HCT116 (cell line): ENCODE data around the gene HOXB2. TPM values are rescaled to one million over a fixed set of nuclear protein-coding genes. Genes with fewer than 3 reads are reported as not detected.

Experiments
- ATAC-seq: fragments of 200-7000 bp; cut with Tn5 transposase; 2 replicates; pipeline ENCODE4 v1.9.1; 2020; ENCODE audit warnings: mild to moderate bottlenecking, moderate library complexity
- BruUV-seq: library from RNA; stranded (reverse); fragments of 400-500 nt; replicated peaks from 2 replicates; lab custom pipeline; 2021; lab: Mats Ljungman, UMichigan
- CTCF ChIA-PET: fragments of 300-600 bp; sonication (Branson Sonifier 250); formaldehyde crosslinking; loops from one replicate; lab custom pipeline; 2021; ENCODE audit warnings: antibody characterized with exemption; lab: Charles Lee
- POLR2A ChIA-PET: fragments of 300-600, 350-600 bp; sonication (Branson Sonifier 250); formaldehyde crosslinking; loops from one replicate; lab custom pipeline; 2021; ENCODE audit warnings: antibody characterized with exemption; lab: Charles Lee
- RAD21 ChIA-PET, 2 experiments: fragments of 300-600 bp; sonication (Branson Sonifier 250); formaldehyde crosslinking; loops; one replicate each; lab custom pipeline; 2023; ENCODE audit warnings: low total read pairs in 2 of 2; ENCODE audit not compliant: uncharacterized antibody in 2 of 2, unreplicated experiment in 2 of 2, low non-redundant PET in 1 of 2; lab: Charles Lee
- DNase-seq: peaks from one replicate; pipeline ENCODE4 v3.0.0-alpha.2; 2010; ENCODE audit warnings: low read depth, low spot score
- H2AFZ ChIP-seq: fragments of 200-600 bp; shearing (Covaris generic), sonication (generic); 2 replicates; pipeline ENCODE4 v1.6.1; 2017; ENCODE audit warnings: low read depth, mixed run types, mixed read lengths, antibody characterized with exemption, low read length; ENCODE audit not compliant: poor library complexity, severe bottlenecking
- H3K27ac ChIP-seq: 2 replicates; pipeline ENCODE4 v1.5.1; 2012; ENCODE audit warnings: low read depth, low read length
- H3K27me3 ChIP-seq: fragments of 200-600 bp; sonication (generic); 2 replicates; pipeline ENCODE4 v1.6.1; 2016; ENCODE audit warnings: mixed run types, low read length, mixed read lengths; ENCODE audit not compliant: insufficient read depth
- H3K36me3 ChIP-seq, 2 experiments: fragments of 200-500 bp in 1 of 2; fragments of 200-600 bp in 1 of 2; sonication (Bioruptor generic) in 1 of 2; sonication (generic) in 1 of 2; 2 replicates each; pipeline versions ENCODE4 v1.5.1 to v1.6.1; 2014 to 2016; ENCODE audit warnings: low read length in 2 of 2, inconsistent platforms in 1 of 2, mixed read lengths in 1 of 2, mixed run types in 1 of 2; ENCODE audit not compliant: insufficient read depth in 2 of 2, control insufficient read depth in 1 of 2
- H3K4me1 ChIP-seq, 2 experiments: fragments of 200-600 bp in 1 of 2; sonication (generic) in 1 of 2; 2 replicates each; pipeline versions ENCODE4 v1.5.1 to v1.6.1; 2012 to 2017; ENCODE audit warnings: low read length in 2 of 2, inconsistent platforms in 1 of 2, mild to moderate bottlenecking in 1 of 2, mixed read lengths in 1 of 2, mixed run types in 1 of 2, moderate library complexity in 1 of 2; ENCODE audit not compliant: insufficient read depth in 2 of 2, control insufficient read depth in 1 of 2
- H3K4me2 ChIP-seq: fragments of 200-600 bp; sonication (generic); 2 replicates; pipeline ENCODE4 v1.6.1; 2017; ENCODE audit warnings: mixed run types, low read length, mixed read lengths
- H3K4me3 ChIP-seq, 2 experiments: fragments of 200-600 bp in 1 of 2; sonication (generic) in 1 of 2; replicated peaks in 1 of 2; 2 replicates each; pipeline ENCODE4 v1.5.1; 2011 to 2016; ENCODE audit warnings: low read length in 2 of 2, control low read depth in 1 of 2, low read depth in 1 of 2, mild to moderate bottlenecking in 1 of 2, mixed read lengths in 1 of 2, mixed run types in 1 of 2
- H3K79me2 ChIP-seq: fragments of 200-600 bp; sonication (generic); 2 replicates; pipeline ENCODE4 v1.6.1; 2017; ENCODE audit warnings: mild to moderate bottlenecking, mixed run types, low read length, moderate library complexity, mixed read lengths; ENCODE audit not compliant: insufficient read depth
- H3K9ac ChIP-seq: fragments of 200-600 bp; sonication (generic); 2 replicates; pipeline ENCODE4 v1.6.1; 2016; ENCODE audit warnings: low read length, mixed read lengths
- H3K9me2 ChIP-seq: fragments of 200-600 bp; sonication (generic), shearing (Covaris generic); 2 replicates; pipeline ENCODE4 v1.6.1; 2017; ENCODE audit warnings: mixed run types, mild to moderate bottlenecking, moderate library complexity; ENCODE audit not compliant: insufficient read depth
- H3K9me3 ChIP-seq, 2 experiments: fragments of 200-500 bp in 1 of 2; fragments of 200-600 bp in 1 of 2; sonication (Bioruptor generic) in 1 of 2; sonication (generic) in 1 of 2; 2 replicates each; pipeline ENCODE4 v1.6.1; 2014 to 2017; ENCODE audit warnings: low read length in 2 of 2, mixed read lengths in 2 of 2, inconsistent platforms in 1 of 2, low read depth in 1 of 2, mild to moderate bottlenecking in 1 of 2, mixed run types in 1 of 2, moderate library complexity in 1 of 2; ENCODE audit not compliant: control insufficient read depth in 1 of 2, insufficient read depth in 1 of 2
- H4K20me1 ChIP-seq: fragments of 200-600 bp; sonication (generic), shearing (Covaris generic); 2 replicates; pipeline ENCODE4 v1.6.1; 2017; ENCODE audit warnings: mixed run types, mild to moderate bottlenecking, moderate library complexity; ENCODE audit not compliant: insufficient read depth
- CEBPB ChIP-seq: IDR thresholded peaks from 2 replicates; pipeline ENCODE4 v1.6.1; 2012; ENCODE audit warnings: low read depth
- EGR1 ChIP-seq: IDR thresholded peaks from 2 replicates; pipeline ENCODE4 v1.6.1; 2012; ENCODE audit warnings: low read depth
- JUND ChIP-seq: IDR thresholded peaks from 2 replicates; pipeline ENCODE4 v1.6.1; 2012
- POLR2A ChIP-seq: IDR thresholded peaks from 2 replicates; pipeline ENCODE4 v1.7.0; 2011; ENCODE audit warnings: borderline replicate concordance; ENCODE audit not compliant: insufficient read depth, insufficient read length; ENCODE audit errors: extremely low read depth
- POLR2AphosphoS5 ChIP-seq: IDR thresholded peaks from 2 replicates; pipeline ENCODE4 v1.6.1; 2011; ENCODE audit warnings: mild to moderate bottlenecking, low read depth, low read length, moderate library complexity
- TCF7L2 ChIP-seq: IDR thresholded peaks from 2 replicates; pipeline ENCODE4 v1.7.0; 2011; ENCODE audit warnings: borderline replicate concordance, inconsistent platforms; ENCODE audit not compliant: insufficient read depth, insufficient read length; ENCODE audit errors: extremely low read depth
- ZFX ChIP-seq: fragments of 450-650 bp; IDR thresholded peaks from 2 replicates; pipeline ENCODE4 v1.6.1; 2017
- ZNF274 ChIP-seq: fragments of 200-500 bp; sonication (Bioruptor generic); IDR thresholded peaks from 2 replicates; pipeline ENCODE4 v1.6.1; 2014; ENCODE audit warnings: mild to moderate bottlenecking, low read depth, low read length, inconsistent platforms
- intact Hi-C: fragments of 100-400 bp; cut with micrococcal nuclease; formaldehyde crosslinking; loops from 2 replicates; pipeline ENCODE4 v1.10.0; 2022
- total RNA-seq: library from RNA; stranded (reverse); gene quantifications from one replicate; pipeline ENCODE4 v1.2.1, GENCODE V29; 2021; ENCODE audit not compliant: unreplicated experiment
- TF ChIP-seq, protein P1 (sequence below): IDR thresholded peaks from 2 replicates; pipeline ENCODE4 v1.6.1; 2011; ENCODE audit warnings: mild to moderate bottlenecking, low read length, moderate library complexity; ENCODE audit not compliant: insufficient replicate concordance; ENCODE audit errors: extremely low read depth

Gene HOXB2
- total RNA-seq, 1 experiment from 2014 or later = 2.0 TPM

DNA sequence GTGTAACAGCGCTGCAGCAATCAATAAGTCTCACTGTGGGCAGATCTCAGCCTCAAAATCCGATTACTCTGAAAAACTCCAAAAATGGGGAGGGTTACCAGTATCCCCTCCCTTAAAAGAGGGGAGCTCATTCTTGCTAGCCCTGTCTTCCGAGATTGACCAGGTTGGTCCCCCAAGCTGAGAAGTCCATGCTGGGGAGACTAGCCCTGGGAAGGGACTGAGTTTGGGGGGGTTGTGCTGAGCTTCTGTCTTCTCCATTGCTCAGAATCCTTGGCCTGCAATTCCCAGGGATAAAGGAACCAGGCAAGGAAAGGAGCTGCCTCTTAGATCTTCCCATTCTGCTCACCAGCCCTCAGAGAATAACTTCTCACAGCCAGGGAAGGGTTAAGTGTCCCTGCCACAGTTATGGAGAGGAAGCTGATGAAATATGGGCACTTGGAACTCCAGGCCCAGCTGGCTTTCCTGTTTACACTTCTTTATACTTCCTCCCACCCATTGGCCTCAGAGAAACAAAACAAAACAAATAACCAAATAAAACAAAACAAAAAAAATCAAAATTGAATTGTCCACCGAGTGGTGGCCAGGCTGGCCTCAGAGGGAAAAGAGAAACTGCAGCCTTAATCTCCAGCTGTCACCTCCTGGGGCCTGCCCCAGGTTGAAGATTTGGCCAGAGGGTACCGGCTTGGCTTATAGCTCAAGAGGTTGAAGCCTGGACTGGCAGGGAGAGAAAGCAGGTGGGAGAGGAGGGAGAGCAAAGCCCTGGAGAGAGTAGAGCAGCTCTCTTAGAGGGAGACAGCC is 42.6 kb upstream of the HOXB2 start:
- Histone ChIP-seq H3K36me3 (peaks cover 0 to 2% of the 10 kb centered on the region in 2 experiments; a peak in 2 of 4 replicates), H4K20me1 (no peaks in the 10 kb centered on the region), H3K4me3 (no peak overlapping the region), H3K27me3 (no peaks in the 10 kb centered on the region), H3K9me3 (no peaks in the 10 kb centered on the region), H3K9me2 (no peaks in the 10 kb centered on the region), H3K79me2 (peaks cover 56% of the 10 kb centered on the region), H3K4me2 (peak overlapping the region; percentile 98), H2AFZ (no peak overlapping the region), H3K4me1 (peaks cover 22 to 70% of the 10 kb centered on the region in 2 experiments), H3K27ac (peak overlapping the region; percentile 91), H3K9ac (peak overlapping the region; percentile 63)
- TF ChIP-seq ZFX (no peak), JUND (no peak), TCF7L2 (no peak), CEBPB (no peak), POLR2A (no peak)
- ChIA-PET RAD21 (interaction anchor here in 1 of 2 experiments (0.8 to 1.7 kb wide), 3 partner anchors 31 to 251 kb away, joined by 4 to 5 read pairs (median 4); no protein-coding TSS in a partner anchor), CTCF (interaction anchor here (0.6 to 2.0 kb wide), 14 partner anchors 11 to 593 kb away, joined by 3 to 9 read pairs (median 4); partner anchors contain the start of gene HOXB8), POLR2A (interaction anchor here (1.2 kb wide), 1 partner anchor 646 kb away, joined by 3 read pairs; the partner anchor contains the start of gene PNPO)
- BruUV-seq = no TSS peak
- ATAC-seq = no peak
- intact Hi-C loops = no loop called here
- DNase-seq = no peak

DNA sequence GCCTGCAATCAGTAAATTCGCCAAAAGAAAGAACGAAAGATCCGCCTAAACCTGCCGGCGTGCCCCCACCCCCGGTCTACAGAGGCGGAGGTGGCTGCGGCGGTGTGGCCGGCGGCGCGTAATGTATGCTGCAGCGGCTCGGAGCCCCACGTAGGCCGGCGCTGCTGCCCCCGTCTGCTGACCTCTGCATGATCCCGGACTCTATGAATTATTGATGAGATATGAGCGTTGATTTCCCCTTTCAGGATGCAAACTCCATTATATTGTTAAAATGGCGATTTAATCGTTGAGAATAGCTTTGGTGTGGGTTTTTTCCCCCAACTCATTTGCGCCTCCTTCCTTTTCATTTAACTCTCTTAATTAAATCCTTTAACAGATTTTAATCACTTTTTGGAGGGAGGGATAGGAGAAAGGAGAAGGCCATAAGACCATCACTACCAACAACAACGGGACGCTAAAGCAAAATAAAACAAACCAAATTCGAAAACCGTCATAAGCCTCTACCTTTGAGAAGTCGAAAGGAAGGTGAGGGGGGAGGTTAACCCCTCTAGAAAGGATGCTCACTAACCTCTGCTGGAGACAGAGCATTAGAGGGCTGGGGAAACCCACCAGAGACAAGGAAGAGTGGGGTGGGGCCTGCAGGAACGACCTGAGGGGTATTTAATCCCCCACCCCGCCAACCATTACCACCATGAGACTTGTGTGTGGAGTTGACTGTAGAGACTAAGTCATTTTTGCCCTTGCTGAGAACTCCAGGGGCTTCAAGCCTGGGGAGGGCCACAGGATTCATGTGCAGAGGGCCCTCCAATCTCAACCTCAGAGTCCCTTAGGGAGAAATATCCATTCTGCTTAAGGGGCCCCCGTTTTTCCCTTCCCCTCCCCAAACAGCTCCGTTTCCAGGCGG is 41.7 kb upstream of the HOXB2 start:
- H3K9me3 ChIP-seq = no peaks in the 10 kb centered on the region
- H2AFZ ChIP-seq = no peak overlapping the region
- TF ChIP-seq EGR1 = peak; percentile 37; the same call in 1 of the 2 replicates
- TF ChIP-seq CEBPB = no peak
- TF ChIP-seq, protein P1, sequence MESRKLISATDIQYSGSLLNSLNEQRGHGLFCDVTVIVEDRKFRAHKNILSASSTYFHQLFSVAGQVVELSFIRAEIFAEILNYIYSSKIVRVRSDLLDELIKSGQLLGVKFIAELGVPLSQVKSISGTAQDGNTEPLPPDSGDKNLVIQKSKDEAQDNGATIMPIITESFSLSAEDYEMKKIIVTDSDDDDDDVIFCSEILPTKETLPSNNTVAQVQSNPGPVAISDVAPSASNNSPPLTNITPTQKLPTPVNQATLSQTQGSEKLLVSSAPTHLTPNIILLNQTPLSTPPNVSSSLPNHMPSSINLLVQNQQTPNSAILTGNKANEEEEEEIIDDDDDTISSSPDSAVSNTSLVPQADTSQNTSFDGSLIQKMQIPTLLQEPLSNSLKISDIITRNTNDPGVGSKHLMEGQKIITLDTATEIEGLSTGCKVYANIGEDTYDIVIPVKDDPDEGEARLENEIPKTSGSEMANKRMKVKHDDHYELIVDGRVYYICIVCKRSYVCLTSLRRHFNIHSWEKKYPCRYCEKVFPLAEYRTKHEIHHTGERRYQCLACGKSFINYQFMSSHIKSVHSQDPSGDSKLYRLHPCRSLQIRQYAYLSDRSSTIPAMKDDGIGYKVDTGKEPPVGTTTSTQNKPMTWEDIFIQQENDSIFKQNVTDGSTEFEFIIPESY = no peak
- TF ChIP-seq ZNF274 = no peak
- no peak for TF ChIP-seq POLR2AphosphoS5
- H3K27me3 ChIP-seq = no peaks in the 10 kb centered on the region
- H3K79me2 ChIP-seq = peaks cover 63% of the 10 kb centered on the region
- ChIA-PET CTCF (interaction anchor here (0.7 to 1.4 kb wide), 6 partner anchors 10 to 371 kb away, joined by 3 to 5 read pairs (median 4); no protein-coding TSS in a partner anchor), POLR2A (interaction anchor here (1.1 kb wide), 1 partner anchor 342 kb away, joined by 3 read pairs; no protein-coding TSS in a partner anchor), RAD21 (interaction anchor here in 1 of 2 experiments (1.7 kb wide), 1 partner anchor 250 kb away, joined by 4 read pairs; no protein-coding TSS in a partner anchor)
- H3K4me2 ChIP-seq = peak overlapping the region; percentile 98
- intact Hi-C loops = no loop called here
- no peaks in the 10 kb centered on the region for H3K9me2 ChIP-seq
- DNase-seq (no peak), ATAC-seq (no peak)
- peak overlapping the region; percentile 91 for H3K27ac ChIP-seq
- H3K4me3 ChIP-seq = peak overlapping the region; percentile 74 to 76
- peak overlapping the region; percentile 63 for H3K9ac ChIP-seq
- no peaks in the 10 kb centered on the region for H4K20me1 ChIP-seq
- no peaks in the 10 kb centered on the region for H3K36me3 ChIP-seq
- peaks cover 22 to 71% of the 10 kb centered on the region in 2 experiments for H3K4me1 ChIP-seq
- no TSS peak for BruUV-seq
